NCI-H82 (cell line): Measurements from ENCODE around the gene BICRAL.
A peak's percentile ranks its signal among the peaks of the same experiment; 100 is the strongest.

Experiments
- DNase-seq: peaks from one replicate; lab custom pipeline; 2025; lab: John Stamatoyannopoulos, UW

The BICRAL gene

DNA sequence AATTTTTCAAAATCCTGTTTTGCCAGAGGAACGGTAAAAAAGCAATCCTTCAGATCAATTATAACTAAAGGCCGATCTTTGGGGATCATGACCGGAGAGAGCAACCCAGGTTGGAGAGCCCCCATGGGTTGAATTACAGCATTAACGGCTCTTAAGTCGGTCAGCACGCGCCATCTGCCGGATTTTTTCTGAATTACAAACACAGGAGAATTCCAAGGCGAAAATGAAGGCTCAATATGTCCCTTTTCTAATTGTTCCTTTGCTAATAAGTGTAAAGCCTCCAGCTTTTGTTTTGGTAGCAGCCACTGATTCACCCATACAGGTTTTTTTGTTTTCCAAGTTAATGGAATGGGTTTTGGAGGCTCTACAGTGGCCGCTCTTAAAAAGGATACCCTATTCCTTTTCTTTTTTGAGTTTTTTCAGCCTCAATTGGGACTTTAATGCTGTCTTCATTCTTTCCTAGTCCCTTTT, 117.1 kb downstream of the BICRAL start:
- peak; percentile 93 for DNase-seq

DNA sequence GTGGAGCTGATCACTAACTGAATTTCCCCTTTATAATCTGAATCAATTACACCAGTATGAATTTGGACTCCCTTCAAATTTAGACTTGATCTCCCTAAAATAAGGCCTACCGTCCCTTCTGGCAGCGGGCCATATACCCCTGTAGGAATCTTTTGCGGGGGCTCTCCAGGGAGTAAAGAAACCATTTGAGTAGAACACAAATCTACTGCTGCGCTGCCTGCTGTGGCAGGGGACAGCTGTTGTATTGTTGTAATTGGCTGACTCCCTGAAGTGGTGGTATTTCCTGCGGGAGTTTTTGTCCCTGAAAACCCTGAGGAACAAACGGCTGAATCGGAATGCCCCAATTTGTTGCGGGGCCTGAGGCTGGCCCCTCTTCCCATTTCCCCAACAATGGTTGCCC, 118.0 kb downstream of the BICRAL start:
- peak; percentile 62 for DNase-seq

DNA sequence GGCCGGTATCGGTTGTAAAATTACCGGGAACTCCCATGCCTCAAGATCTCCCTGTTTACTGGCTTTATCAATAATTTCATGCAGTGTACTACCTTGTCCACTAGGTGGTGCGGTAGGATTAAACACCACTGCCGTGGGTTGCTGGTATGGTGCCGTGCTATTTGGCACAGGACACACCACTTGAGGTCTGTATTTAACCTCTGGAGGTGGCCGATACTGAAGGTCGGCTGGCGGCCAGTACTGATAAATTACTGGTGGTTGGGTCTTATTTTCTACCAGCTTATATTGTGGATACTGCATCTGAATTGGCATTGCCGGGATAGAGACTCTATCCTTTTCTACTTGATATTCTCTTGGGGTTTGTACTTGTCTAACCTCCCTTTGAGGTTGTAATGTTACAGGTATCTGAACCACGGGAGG, 119.7 kb downstream of the BICRAL start:
- DNase-seq: peak; percentile 94

DNA sequence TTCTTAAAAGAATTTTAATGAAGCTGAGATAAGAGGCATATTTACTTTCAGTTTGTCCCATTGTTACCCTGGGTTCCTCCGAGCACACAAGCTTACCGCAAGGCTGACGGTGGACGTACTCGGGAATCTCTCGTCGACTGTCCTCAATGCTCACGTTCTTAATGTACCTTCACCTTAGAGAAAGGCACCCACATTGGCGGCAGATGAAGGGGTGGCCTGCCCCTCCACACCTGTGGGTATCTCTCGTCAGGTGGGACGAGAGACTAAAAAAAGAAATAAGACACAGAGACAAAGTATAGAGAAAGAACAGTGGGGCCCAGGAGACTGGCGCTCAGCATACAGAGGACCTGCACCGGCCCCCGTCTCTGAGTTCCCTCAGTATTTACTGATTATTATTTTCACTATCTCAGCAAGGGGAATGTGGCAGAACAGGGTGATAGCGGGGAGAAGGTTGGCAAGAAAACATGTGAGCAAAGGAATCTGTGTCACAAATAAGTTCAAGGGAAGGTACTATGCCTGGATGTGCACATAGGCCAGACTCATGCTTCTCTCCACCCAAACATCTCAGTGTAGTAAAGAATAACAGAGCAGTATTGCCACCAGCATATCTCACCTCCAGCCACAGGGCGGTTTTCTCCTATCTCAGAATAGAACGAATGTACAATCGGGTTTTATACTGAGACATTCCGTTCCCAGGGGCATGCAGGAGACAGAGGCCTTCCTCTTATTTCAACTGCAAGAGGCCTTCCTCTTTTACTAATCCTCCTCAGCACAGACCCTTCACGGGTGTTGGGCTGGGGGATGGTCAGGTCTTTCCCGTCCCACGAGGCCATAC, 120.8 kb downstream of the BICRAL start:
- peak; percentile 44 for DNase-seq

DNA sequence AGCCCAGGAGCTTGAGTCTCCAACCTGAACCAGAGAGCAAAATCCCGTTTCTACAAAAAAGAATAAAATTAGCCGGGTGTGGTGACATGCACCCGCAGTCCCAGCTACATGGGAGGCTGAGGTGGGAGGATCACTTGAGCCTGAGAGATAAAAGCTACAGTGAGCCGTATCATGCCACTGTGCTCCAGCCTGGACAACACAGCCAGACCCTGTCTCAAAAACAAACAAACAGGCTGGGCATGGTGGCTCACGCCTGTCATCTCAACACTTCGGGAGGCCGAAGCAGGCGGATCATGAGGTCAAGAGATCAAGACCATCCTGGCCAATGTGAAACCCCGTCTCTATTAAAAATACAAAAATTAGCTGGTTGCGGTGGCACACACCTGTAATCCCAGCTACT, 122.6 kb downstream of the BICRAL start:
- no peak for DNase-seq

DNA sequence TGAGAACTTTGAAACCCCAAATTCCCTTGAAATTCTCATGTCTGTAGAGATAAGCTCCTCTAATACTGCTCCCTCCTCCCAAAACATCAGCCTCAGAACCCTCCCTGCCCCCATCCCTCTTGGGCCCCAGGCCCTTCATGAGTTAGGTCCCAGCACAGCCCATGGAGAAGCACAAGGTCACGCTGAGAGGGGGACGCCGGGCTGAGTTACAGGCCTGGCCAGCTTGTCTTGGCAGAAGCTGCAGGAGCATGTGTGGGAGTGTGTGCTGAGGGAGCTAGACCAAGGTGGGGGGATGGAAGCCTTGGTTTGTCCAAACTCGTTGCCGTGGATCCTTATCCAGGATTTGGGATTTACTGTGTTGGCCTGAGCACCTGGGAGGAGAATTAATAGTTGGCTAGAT, 125.5 kb downstream of the BICRAL start:
- DNase-seq: peak; percentile 82

DNA sequence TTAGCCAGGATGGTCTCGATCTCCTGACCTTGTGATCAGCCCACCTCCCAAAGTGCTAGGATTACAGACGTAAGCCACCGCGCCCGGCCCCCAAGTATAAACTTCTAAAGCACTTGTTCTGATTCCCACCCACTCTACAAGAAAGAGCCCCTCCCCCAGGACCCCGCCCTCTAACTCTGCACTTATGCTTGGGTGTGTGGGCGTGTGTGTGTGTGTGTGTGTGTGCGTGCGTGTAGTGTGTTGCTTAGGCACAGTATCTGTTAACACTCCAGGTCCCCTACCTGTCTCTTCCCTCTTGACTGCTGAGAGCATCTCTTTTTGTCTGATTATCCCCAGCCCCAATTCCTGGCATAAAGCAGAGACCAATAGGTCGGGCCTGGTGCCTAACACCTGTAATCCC, 128.0 kb downstream of the BICRAL start:
- DNase-seq: no peak

DNA sequence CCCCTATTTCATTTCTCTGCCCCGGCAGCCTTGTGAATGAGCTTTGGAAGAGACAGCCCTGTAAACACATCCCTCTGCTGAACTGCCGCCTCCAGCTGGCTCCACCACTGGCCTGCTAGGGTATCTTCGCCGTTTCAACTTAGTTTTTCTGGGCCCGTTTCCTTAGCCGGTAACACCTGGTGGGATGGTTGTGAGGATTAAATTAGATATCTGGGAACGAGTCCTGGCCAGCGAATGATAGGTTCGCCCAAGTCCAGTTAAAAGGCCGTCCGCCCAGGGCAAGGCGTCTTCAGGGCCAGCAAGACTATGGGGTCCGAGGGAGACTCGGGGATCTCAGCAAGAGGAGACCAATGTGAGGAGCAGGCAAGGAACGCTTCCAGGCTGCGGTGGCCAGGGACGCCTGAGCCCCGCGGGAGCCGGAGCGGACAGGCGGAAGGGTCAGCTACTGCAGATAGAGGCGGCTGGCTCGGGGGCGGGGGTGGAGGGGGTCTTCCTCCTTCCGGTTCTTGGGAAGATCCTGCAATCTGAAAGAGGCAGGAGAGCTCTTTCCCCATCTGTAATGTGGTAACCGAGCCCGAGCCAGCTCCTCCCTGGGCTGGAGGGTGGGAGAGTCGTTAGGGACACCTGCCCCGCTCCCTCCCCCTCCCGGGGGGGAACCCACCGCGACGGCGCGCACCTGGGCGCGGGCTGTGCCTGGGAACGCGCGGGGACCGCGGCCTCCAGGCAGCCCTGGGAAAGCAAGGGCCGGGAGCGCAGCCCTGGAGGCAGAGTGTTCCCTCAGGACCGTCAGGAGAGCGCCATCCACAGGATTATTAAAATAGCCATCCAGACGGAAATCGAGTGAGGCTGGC, 129.5 kb downstream of the BICRAL start:
- no peak for DNase-seq

DNA sequence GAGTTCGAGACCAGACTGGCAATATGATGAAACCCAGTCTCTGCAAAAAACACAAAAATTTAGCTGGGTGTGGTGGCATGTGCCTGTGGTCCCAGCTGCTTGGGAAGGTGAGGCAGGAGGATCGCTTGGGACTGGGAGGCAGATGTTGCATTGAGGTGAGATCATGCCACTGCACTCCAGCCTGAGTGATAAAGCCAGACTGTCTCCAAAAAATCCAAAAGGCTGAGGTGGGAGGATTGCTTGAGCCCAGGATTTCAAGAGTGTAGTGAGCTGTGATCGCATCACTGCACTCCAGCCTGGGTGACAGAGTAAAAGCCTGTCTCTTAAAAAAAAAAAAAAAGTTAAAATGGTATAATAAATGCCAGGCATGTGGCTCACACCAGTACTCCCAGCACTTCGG, 132.7 kb downstream of the BICRAL start:
- no peak for DNase-seq

DNA sequence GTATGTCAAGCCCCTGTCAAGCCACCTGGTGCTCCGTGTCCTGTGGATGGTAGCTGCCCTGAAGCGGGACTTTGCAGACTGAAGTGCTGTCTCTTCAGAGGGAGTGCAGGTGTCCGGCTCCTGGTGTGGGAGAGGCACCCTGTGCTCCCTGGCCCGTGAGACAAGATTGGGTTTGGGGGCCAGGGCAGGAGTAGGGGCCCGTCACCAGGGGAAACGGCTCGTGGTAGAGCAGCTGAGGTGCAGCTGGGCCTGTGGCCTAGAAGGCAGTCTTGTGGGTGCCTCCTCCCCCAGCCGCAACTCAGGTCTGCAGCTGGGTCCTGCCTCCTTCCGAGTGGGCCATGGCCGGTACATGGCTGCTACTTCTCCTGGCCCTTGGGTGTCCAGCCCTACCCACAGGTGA, 133.9 kb downstream of the BICRAL start, which contains the start of gene PTCRA:
Gene PTCRA, plus strand, starts transcription at position 322 of the 400 bp plus-strand sequence. Its CDS starts 17 bp downstream, at position 339.
- no peak for DNase-seq

DNA sequence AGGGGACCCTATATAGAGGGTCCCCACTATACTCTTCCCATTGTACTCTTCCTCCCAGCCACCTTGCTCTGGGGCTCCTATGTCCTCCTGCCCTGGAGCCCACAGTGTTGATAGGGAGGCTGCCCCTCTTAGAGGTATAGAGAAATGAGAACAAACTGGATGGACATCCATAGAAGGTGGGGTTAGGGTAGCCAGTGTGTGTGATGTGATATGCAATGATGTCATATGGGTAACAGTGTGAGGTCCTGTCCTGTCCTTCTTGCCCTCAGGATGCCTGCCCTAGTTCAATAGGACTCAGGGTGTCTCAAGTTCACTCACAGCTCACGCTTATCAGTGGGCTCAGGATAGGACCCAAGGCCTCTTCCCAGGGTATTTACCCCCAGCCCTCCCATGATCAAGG, 134.4 kb downstream of the BICRAL start:
- DNase-seq: no peak
